ENCODE measurements around the gene IDE.

- no peak for TF ChIP-seq CTCF (IDR thresholded peaks at IDR 0.05 in 4 of 5, conservative IDR thresholded peaks at IDR 0.05 in 1 of 5)
- no peak for TF ChIP-seq POLR2A (IDR thresholded peaks at IDR 0.05)
Observed at GRCh38 chr10:92404612-92405418, 169.1 kb downstream of the IDE start.
